Vagina (tissue), 2 donors: Measurements from ENCODE around the gene PTPRF.

Source experiments
- CTCF ChIP-seq, 3 experiments: fragments of 450-650 bp in 2 of 3; fragments of 200-600 bp in 1 of 3; sonication (generic) in 1 of 3; IDR thresholded peaks; one replicate each; pipeline ENCODE4 v1.5.1; 2017 to 2019; ENCODE audit warnings: antibody characterized with exemption in 3 of 3, mild to moderate bottlenecking in 2 of 3, moderate library complexity in 2 of 3
- POLR2A ChIP-seq, 2 donors: fragments of 450-650 bp; IDR thresholded peaks; one replicate each; pipeline ENCODE4 v1.6.1; 2017; ENCODE audit warnings: antibody characterized with exemption in 2 of 2, mild to moderate bottlenecking in 2 of 2, moderate library complexity in 2 of 2
- POLR2AphosphoS5 ChIP-seq, 2 donors: sonication (generic); formaldehyde crosslinking; IDR thresholded peaks; one replicate each; pipeline ENCODE4 v1.9.0; 2017; ENCODE audit warnings: antibody characterized with exemption in 2 of 2, mild to moderate bottlenecking in 2 of 2, low read depth in 1 of 2; ENCODE audit not compliant: insufficient read depth in 1 of 2

GRCh38 chr1:43510621-43511020 is 20.1 kb upstream of the PTPRF start:
- TF ChIP-seq CTCF (IDR thresholded peaks at IDR 0.05) (no peak), POLR2A (IDR thresholded peaks at IDR 0.05) (no peak), POLR2AphosphoS5 (IDR thresholded peaks at IDR 0.05; ENCODE audit: insufficient read depth in 1 of 2, low read depth in 1 of 2) (no peak)
